Superior temporal gyrus (tissue), 1 donor: ENCODE measurements around the gene ITGB1BP1.
A peak's percentile ranks its signal among the peaks of the same experiment; 100 is the strongest.

Experiments
- DNase-seq: peaks from one replicate; pipeline ENCODE4 v3.0.0-alpha.2; 2016; ENCODE audit errors: extremely low spot score

The ITGB1BP1 gene

DNA sequence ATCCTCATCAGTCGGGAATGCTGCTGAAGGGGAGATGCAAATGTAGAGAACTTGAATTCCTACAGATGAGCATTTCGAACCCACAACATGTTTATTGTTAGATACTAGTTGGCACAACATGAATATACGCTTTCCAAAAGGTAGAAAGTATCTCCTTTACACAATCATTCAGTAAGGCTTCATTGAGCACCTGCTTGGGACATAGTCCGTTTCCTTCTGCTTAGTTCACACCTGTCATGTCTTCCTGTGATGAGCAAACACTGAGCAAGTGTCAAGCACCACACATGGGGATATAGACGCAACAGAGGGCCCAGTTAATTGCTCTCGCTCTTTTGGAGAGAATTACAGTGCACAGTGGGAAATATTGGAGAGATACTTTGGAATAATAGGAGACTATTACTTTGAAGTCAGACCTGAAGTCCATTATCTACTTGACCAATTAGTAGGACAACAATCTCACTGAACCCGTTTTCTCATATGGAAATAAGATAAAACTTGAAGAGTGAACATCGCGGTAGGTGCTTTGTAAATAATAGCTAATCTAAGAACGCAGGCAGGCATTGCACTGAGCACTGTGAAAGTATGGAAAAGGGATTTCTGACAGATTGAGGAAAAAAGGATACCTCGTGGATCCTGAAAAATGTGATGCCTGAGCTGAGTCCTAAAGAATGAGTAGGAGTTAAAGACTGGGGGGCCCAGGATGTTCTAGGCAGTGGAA lies 1.3 kb upstream of the ITGB1BP1 start:
- no peak for DNase-seq

DNA sequence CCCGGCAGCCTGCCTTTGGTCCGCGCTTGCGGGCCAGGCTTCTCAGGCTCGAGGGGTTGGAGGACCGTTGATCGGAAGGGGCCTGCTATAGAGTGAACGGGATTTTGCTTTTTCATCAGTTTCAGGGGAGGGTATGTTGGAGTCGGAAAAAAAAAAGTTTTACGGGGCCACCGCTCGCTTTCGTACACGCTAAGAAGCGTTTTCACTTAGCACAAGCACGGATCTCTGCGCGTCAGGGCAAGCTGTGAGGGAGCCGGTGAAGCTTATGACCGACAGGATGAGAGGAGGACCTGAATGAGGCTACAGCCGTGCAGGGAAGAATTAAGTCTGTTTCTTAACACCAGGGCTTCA lies 569 bp upstream of the ITGB1BP1 start:
- no peak for DNase-seq

DNA sequence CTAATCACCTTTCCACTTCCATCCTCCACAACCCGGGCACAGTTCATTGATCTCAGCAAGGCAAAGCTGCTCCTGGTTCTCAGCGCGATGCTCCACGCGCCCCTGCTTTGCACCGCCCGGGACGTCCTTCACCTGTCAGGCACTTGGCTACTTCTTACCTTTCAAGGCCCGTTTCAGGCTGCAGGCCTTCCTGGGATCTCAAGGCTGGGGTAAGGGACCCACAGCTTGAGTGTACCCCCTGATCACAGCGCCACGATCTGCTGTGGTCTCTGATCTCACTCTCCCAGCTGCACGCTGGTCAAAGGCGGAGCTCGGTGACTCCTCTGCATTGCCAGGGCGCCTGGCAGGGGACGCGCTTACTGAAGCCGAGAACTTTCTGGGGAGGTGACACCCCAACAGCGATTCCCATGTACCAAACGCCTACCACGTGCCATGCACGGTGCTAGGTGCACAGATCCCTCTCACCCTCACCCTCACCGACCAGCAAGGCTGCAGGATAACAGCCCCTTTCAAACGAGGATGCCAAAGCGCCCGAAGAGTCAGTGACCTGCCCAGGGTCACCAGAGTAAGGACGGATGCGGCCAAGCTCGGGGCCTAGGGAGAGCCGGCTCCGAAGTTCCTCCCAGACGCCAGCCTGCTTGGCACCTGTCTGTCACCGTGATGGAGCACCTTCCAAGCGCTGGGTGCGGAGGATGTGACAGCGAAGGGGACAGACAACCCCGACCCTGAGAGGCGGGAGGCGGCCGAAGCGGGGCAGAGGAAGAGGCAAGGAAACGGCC lies 818 bp downstream of the ITGB1BP1 start:
- DNase-seq: peak; percentile 63

DNA sequence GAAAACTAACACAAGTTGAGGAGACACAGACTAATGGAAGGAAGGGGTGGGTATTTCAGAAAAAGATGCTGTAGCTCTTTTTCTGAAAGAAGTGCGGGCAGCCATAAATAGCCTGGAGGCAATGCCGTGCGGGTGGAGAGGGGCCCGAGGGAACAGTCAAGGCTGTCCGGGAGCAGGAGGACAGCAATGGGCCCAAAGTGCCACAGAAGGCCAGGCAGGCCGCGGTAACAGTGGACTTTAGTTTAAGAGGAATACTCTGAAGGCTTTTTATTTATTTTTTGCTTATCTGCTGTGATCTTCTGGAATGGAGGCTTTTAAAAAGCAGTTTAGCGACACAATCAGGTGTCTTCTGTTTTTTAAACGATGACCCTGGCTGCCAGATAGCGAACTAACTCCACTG lies 2.8 kb downstream of the ITGB1BP1 start:
- DNase-seq: no peak

DNA sequence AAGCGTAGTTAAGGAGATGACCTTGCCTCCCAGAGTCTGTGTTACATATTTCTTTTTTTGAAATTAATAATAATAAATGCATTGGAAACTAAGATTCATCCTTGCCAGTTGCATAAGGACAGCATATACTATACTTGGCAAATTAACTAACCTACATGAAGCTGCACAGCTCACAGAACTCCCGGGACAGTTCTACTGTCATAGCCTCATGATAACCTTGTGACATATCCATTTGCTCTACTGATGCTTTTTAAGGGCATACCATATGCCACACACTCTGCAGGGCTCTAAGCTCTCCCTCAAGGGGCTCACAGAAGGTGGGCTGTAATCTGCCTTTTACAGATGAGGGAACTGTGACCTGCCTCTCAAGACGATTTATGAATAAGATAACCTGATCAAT lies 3.8 kb downstream of the ITGB1BP1 start:
- DNase-seq: no peak

DNA sequence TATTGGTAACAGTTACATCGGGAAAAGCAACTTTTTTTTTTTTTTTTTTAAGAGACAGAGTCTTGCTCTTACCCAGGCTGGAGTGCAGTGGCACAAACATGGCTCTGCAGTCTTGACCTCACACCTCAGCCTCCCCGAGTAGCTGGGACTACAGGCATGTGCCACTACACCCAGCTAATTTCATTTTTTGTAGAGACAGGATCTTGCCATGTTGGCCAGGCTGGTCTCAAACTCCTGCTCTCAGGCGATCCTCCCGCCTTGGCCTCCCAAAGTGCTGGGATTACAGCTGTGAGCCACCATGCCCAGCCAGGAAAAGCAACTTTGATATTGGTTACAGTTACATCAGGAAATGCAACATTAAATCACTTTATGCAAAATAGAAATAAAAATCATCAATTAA lies 4.6 kb downstream of the ITGB1BP1 start:
- DNase-seq: no peak

DNA sequence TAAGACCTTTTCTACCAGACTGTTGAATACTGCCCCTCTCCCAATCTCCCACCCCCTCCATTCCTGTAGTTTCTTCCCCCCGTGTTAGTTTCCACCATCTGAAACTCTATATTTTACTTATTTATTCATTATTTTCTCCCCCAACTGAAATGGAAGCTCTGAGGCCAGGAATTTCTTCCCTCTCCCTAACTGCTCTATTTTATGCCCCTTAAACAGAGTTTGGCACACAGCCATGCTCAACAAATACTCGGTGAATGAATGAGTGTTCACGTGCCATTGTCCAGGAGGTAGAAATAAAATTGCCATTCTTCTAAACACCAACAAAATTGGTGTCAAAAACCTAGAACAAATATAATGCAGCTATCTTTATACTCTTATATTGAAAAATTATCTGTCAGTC lies 5.6 kb downstream of the ITGB1BP1 start:
- DNase-seq: no peak

DNA sequence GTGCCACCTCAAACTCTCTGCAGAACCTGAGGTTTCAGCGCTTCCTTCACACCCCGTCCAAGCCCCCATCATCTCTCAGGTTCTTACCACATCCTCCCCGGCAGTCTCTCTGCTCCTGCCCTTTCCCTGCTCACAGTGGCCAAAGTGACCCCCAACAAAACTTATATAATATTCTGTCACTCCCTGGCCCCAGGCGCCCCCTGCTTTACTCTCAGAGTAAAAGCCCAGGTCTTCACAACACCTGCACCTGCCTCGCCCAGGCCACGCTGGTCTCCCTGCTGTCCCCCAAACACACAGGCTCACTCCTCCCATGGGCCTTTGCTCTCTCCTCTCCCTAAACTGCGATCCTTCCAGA lies 6.4 kb downstream of the ITGB1BP1 start:
- DNase-seq: no peak

DNA sequence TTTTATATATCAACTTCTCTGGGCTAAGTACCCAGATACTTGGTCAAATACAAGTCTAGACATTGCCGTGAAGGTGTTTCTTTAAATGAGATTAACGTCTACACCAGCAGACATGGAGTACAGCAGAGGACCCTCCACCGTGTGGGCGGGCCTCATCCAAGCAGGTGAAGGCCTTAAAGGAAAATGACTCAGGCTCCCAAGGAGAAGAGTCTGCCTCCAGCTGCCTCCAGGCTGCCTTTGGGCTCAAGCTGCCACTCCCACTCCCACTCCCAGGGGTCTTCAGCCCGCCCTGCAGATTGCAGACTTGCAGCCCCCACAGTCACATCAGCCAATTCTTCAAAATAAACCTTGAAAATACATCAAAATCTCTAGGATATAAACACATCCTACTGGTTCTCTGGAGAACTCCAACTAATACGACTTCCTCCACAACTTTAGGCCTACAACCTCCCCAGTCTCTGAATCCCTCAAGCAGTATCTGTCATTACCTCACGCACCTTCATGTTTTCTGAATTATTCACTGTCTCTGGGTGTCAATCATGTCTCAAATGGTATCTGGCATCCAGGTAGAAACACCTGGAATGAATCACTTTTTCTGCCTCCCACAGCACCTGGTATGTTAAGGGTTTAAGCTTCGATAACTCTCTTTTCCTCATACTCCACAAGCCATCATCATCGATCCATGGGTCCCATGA lies 6.9 kb downstream of the ITGB1BP1 start:
- no peak for DNase-seq

DNA sequence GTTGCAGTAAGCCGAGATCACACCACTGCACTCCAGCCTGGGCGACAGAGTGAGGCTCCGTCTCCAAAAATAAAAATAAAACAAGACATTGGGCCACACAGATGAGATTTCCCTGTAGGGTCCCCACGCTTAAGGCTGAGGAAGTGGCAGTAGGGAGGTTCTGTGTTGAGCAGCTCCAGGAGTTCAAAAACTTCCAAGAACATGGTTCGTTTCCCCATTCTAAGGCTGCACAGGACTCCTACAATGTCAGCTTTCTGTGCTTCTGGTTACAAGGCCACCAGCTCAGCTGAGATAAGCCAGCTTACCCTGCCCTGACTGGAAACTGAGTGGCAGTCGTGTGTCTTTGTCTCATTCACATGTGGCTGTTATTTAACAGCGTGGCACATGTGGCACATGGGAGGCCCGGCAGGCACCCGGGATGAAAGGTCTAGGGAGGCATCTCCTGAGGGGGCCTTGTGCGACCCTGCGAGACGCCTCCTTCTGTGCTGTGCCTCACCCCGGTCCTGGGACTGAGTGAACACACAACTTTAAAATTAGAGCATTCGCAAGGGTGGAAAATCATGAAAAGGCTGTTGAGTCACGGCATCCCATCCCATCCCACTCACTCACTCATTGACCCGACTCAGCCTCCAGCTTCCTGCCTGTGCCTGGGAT lies 7.7 kb downstream of the ITGB1BP1 start:
- no peak for DNase-seq

DNA sequence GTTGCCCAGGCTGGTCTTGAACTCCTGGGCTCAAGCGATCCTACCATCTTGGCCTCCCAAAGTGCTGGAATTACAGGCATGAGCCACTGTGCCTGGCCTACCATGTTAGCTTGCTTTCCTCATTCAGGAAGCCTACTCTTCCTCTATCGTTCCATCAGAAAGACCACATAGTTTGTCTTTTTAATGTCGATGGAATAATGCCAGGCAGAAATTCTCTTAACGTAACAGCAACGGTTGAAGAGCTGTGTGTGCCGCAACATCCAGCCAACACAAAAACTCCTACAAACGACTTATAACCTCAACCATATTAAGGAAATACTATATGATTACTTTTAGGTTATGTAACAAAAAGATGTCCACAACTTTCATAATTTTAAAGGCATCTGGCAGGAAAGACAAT lies 10.5 kb downstream of the ITGB1BP1 start:
- no peak for DNase-seq

DNA sequence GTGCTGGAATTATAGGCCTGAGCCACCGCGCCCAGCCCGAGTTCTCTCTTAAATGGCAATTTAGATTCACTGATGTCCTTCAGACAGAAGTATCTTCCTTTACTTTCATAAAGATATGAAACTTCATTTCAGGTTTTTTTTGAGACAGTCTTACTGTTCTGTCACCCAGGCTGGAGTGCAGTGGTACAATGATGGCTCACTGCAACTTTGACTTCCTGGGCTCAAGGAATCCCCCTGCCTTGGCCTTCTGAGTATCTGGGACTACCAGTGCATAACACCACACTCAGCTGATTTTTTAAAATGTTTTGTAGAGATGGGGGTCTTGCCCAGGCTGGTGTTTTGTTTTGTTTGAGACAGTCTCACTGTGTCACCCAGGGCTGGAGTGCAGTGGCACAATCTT lies 13.2 kb downstream of the ITGB1BP1 start:
- no peak for DNase-seq

DNA sequence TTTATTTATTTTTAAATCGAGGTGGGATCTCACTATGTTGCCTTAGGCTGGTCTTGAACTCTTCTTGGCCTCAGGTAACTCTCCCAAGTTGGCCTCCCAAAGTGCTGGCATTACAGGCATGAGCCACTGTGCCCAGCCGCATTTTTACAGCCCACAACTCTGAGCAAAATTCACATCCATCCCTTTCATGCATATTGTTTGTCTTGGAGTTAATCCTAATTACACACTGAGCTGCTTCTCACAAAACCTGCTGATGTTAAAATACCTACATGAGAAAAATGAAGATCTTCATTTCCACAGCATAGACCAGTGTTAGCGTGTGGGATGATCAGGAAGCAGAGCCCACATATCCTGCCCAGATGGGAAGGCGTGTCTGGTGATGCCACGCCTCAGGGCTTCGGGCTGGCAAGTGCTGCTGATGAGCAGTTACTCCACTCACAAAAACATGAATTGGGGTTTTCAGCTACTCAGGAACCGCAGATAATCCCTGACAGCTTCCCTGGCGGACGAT lies 14.6 kb downstream of the ITGB1BP1 start:
- no peak for DNase-seq

DNA sequence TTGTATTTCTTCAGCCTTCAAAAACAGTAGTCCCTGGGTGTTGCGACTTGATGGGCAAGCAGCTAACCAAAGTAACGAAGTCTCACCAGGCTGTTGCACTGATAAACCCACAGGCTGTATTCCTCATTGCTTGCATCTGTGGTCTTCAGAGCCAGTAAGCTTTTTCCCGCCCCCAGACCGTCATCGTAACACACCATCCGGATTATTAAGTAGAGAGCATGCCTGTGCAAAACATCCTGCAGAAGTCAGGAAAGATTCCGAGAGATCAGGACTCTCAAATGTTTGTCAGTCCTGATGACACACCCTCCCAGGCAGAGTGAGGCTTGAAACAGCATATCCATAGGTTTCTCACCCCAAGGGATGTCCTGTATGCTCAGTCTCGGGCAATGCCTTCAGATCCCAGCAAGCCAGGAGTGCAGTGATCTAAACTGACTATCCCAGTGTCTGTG lies 15.9 kb downstream of the ITGB1BP1 start:
- no peak for DNase-seq

DNA sequence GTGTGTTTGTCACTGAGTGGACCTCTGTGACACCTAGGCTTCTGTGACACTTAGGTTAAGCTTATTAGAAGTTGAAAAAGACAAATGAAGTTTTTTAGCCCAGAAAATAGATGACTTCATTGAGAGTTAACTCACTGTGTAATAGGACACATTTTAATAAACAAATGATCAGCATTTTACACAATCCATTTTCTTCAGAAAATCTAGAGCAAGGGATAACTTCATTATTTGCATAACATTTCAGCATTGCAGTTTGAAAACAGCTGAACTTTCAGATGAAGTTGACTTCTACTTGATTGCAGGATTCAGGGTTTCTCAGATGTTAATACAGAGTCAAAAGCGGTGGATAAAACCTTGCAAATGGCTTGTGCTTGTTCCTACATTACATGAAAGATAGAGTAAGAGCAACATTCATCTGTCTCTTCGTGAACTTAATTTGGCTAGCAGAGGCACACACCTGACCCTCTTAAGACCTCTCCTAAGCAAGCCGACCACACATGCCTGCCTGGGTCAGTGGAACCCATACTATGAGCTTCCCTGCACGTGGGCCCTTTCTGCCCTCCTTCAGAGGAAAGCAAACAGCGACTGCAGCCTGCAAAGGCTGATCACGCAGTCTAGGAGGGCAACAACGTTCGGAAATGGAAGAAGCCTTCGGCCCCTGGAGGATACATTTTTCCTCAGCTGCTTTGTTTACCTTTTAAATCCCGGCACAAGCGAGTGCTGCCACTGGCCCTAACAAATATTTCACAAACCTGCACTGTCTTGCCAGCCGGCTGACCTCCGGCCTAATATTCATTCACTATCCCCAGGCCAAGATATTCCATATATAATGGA lies 16.6 kb downstream of the ITGB1BP1 start:
- no peak for DNase-seq

DNA sequence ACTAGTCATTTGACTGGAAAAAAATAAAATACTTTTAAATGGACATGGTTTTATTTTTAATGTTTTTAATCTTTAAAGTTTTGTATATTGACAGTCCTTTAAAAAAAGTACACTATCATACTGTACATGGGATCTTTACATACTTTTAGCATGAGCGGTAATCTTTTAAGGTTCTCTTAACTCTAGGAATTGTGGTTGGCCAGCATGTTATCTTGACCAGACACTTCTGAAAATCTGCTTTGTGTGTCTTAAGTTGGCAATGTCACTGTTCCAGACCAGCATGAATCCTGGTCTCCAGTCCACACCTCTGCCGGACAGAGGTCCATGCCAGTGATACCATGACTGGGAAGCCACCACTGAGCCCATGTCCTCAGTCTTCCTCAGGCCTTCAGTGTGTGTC lies 17.7 kb downstream of the ITGB1BP1 start:
- no peak for DNase-seq

DNA sequence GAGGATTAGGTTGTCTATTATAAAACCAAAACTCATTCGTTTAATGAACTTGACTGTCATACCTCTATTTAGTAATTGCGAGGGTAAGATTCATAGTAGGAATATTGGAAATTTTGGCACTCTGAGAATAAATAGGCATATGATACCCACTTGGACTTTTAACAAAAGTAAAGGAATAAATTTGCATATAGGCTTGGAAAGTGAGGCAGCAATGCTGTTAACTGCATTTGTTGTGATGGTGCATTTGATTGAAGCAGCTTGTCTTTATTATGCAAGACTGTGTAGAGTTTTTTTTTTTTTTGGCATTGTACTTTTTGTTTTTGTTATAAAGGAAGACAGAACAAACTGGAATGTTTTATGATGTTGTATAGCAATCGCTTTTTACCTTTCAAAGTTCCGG lies 18.9 kb downstream of the ITGB1BP1 start:
- no peak for DNase-seq

DNA sequence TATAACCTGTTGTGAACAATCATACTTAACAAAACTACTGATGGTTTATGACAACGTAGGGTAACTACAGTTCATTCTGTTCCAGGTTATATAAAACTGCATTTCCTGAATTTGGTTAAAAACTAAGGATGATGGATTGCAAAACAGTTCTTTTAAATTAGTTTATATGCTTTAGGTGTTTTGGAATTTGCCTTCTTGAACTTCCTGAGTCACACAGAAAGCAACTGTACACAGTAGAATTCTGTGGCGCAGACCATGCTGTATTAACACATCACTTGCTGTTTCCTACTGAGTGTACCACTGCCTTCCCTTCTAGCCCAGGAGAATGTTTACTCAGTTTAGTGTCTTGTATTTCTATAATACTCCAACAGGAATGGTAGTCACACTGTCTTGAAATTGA lies 19.4 kb downstream of the ITGB1BP1 start:
- no peak for DNase-seq

DNA sequence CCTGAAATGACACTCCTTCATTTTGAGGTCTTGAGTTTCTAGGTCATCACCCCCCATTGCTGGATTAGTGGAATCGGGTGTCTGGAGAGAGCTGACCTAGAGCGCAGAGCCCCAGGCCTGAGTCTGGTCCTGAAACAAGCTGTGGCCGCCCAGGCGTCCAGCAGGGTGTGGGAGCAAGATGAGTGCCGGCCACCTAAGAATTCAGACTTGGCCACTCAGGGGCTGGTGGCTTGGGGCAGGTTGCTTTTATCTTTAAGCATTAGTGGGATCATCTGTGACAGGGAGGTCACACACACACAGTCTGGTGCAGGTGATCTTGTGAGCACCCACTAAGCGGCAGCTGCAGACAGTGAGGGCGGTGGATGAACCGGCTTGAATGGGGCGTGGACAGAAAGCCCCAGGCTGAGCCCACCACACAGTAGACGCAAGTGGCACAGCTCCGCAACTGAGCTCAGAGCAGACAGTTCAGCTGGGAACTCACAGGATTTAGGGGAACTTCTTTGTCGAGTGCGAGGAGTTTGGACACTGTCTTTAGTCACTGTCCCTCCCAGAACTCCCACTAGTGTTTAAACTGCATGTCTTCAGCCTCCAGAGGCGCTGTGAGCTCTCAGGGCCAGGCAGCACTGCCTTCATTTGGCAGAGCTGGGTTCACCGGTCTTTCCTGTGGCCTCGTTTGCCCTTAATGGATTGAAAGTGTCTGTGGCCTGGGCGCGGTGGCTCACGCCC lies 21.5 kb downstream of the ITGB1BP1 start:
- no peak for DNase-seq

DNA sequence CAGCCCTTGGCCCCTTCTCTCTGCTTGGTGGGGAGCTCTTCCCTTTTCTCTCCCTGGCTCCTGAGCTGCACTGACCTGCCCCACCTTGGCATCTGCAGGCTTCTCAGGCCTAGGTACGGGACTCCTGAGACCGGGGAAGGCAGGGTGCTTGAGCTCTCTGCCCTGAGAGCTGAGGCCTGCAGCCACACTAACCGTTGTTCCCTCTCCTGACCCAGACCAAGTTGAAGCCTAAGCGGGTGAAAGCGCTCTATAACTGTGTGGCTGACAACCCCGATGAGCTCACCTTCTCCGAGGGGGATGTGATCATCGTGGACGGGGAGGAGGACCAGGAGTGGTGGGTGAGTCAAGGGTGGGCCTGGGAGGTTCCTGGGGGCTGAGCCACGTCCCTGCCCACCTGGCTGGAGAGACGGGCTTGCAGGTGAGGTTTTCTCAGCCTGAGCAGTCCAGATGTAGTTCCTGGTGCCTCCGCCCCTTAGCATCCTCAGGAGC lies 22.2 kb downstream of the ITGB1BP1 start:
- no peak for DNase-seq
